Fibroblast of villous mesenchyme (primary cell): ENCODE measurements around the gene HDAC3. TPM values are rescaled to one million over a fixed set of nuclear protein-coding genes. Genes with fewer than 3 reads are reported as not detected.
A peak's percentile ranks its signal among the peaks of the same experiment; 100 is the strongest.
"Not testable (repeated sequence)": the region's sequence is repeated elsewhere in the genome, so short reads cannot be mapped to it uniquely, and the experiment has no call there.

Experiments used
- DNase-seq: peaks from one replicate; pipeline ENCODE4 v3.0.0-alpha.2; 2010; ENCODE audit warnings: low read depth
- H3K4me3 ChIP-seq: 2 replicates; pipeline ENCODE4 v1.5.1; 2011; ENCODE audit warnings: low read depth, mild to moderate bottlenecking, low read length
- total RNA-seq: library from RNA; depleted of rRNA; stranded (reverse); fragments of >200 nt; gene quantifications from 2 replicates; pipeline ENCODE4 v1.2.3, GENCODE V29; 2012
- TF ChIP-seq, protein P1 (sequence below): IDR thresholded peaks from 2 replicates; pipeline ENCODE4 v1.5.1; 2012; ENCODE audit warnings: low read depth, mild to moderate bottlenecking, low read length; ENCODE audit not compliant: insufficient read depth

The HDAC3 gene
- total RNA-seq, 1 donor: 53.5 TPM

DNA sequence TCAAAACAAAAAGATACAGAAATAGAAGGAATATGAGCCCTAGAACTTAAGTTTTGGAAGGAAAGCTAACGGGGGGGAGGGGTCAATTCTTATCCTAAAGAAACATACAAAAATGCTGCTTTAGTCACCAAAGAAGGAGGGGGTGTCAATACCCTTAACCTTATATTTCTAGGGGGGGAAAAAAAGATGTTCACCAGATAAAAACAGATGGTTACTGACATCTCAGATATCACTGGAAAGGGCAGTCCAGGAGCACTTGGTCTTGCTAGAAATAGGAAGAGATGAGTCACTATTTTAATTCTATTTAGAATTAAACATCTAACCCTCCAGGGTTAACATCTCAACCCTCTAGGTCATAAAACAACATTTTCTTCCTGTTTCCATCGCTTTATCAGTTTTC lies 19.5 kb downstream of the HDAC3 start:
- peak overlapping the region; percentile 87 for H3K4me3 ChIP-seq
- no peak for DNase-seq

DNA sequence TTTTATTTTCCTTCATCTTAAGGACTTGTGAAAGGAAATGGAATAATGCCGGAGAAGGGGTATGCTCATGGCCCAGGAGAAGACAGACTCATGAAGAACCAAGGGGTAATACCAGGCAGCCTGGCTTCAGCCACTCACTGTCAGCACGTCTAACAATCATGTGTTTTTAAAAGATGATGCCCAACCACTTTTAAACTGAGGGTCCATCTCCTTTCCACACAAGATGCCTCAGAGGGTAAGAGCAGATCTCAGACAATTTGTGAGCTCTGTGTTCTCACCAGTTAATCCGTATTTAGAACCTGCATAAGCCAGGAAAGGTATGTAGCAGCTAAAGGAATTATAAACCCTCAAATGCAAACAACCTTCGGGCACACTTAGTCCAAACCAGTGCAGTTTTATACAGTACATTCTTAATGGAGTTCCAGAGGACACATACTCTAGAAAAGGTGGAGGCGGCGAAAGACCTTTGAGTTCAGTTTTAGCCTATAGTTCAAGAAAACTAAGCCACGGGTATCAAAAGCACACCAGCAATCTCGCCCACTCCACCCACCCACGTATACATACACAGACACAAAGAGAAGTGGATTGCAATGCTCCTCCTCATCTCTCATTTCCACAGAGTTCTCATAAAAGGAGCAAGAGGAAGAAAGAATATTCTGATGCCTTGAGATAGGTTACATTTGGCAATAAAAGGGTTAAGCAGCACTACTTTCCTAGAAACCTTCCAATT lies 20.5 kb downstream of the HDAC3 start:
- no peak overlapping the region for H3K4me3 ChIP-seq
- DNase-seq: no peak
- TF ChIP-seq, protein P1, sequence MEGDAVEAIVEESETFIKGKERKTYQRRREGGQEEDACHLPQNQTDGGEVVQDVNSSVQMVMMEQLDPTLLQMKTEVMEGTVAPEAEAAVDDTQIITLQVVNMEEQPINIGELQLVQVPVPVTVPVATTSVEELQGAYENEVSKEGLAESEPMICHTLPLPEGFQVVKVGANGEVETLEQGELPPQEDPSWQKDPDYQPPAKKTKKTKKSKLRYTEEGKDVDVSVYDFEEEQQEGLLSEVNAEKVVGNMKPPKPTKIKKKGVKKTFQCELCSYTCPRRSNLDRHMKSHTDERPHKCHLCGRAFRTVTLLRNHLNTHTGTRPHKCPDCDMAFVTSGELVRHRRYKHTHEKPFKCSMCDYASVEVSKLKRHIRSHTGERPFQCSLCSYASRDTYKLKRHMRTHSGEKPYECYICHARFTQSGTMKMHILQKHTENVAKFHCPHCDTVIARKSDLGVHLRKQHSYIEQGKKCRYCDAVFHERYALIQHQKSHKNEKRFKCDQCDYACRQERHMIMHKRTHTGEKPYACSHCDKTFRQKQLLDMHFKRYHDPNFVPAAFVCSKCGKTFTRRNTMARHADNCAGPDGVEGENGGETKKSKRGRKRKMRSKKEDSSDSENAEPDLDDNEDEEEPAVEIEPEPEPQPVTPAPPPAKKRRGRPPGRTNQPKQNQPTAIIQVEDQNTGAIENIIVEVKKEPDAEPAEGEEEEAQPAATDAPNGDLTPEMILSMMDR: no peak

More for the DNA sequence above, 19.5 kb downstream of the HDAC3 start:
- TF ChIP-seq, protein P1: no peak

DNA sequence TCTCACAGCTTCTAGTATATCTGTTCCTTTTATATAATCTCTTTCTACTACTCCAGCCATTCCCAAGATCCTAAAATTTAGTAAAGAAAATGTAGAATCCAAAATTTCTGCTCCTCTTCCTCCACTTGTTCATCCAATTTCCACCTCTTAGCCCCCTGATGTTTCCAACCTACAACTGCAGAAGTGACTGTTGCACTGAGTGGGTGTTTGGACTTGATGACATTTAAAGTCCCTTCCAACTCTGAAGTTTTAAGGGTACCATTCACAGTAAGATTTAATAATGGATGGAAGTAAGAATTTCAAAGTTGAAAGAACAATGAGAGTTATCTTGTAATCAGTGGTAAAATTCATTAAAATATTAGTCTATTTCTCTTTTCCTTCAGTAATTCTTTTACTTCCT lies 23.3 kb downstream of the HDAC3 start:
- TF ChIP-seq, protein P1: no peak
- H3K4me3 ChIP-seq: no peak overlapping the region
- no peak for DNase-seq

DNA sequence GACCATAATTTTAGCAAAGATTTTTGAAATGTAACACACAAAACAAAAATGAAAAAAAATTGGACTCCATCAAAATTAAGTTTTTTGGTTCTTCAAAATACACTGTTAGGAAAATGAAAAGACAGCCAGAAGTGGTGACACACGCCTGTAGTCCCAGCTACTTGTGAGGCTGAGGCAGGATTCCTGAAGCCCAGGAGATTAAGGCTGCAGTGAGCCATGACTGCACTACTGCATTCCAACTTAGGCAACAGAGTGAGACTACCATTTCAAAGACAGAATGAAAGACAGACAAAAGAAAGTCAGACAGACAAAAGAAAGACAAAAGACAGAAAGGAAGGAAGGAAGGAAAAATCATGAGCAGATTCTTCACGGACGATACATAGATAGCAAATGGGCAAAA lies 25.4 kb downstream of the HDAC3 start:
- DNase-seq: no peak
- TF ChIP-seq, protein P1: no peak
- no peak overlapping the region for H3K4me3 ChIP-seq

DNA sequence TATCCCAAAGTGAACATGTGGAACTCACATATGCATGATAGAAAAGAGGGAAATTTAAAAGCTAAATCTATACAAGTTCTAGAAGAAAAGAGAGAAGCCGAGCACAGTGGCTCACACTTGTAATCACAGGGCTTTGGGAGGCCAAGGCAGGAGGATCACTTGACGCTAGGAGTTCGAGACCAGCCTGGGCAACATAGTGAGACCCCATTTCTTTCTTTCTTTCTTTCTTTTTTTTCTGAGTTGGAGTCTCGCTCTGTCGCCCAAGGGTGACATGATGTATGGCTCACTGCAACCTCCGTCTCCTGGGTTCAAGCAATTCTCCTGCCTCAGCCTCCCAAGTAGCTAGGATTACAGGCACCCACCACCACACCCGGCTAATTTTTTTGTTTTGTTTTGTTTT lies 26.7 kb downstream of the HDAC3 start:
- not testable (repeated sequence) for H3K4me3 ChIP-seq, DNase-seq

DNA sequence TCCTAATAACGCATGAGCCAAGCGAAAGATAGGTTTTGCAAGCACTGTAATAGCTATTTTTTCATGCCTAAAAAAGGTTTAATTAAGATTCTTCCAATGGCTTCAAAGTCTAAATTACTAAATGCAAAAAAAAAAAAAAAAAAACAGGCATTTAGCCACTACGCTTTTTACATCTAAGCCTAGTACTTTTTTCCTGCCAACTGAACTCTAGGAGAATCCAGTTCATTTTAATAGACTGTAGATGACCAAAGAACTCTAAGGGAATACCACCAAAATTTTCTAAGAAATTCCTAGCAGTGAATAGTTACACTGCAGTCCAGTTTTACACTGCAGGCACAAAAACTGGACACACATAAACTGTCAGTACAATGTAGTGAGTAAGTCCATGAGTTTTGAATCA lies 27.6 kb downstream of the HDAC3 start:
- H3K4me3 ChIP-seq: no peak overlapping the region
- no peak for DNase-seq
- TF ChIP-seq, protein P1: no peak

DNA sequence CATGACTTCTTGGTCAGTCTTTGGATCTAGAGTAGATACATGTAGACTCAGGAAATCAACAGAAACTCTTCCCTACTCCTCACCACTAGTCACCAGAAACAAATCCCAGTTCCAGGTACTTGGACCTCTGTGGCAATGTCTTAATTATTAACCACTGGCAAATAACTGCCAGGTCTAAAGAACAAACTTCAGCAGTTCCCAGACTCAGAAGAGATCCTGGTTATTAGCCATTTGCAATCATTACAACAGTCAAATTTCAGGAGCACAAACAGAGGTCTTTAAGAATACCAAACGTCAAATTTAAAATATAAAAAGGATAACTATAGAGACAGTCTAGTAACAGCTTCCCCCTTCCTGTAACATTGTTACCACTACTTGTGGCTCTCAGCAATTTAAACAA lies 28.1 kb downstream of the HDAC3 start:
- no peak overlapping the region for H3K4me3 ChIP-seq
- TF ChIP-seq, protein P1: no peak
- DNase-seq: no peak
